B cell (primary cell): ENCODE results near the gene POTEF. TPM values are rescaled to one million over a fixed set of nuclear protein-coding genes. Genes with fewer than 3 reads are reported as not detected.
"Not testable (repeated sequence)": the region's sequence is repeated elsewhere in the genome, so short reads cannot be mapped to it uniquely, and the experiment has no call there.

Source experiments
- ATAC-seq: fragments of 200-7000 bp; cut with Tn5 transposase; one replicate; pipeline ENCODE4 v1.10.0; 2021; ENCODE audit warnings: low read depth, mild to moderate bottlenecking, moderate number of reproducible peaks, moderate library complexity
- CTCF ChIA-PET: fragments of 350-600 bp; sonication (Branson Sonifier 250); formaldehyde crosslinking; loops from one replicate; lab custom pipeline; 2021; ENCODE audit warnings: antibody characterized with exemption, inconsistent platforms; lab: Charles Lee
- POLR2A ChIA-PET: fragments of 350-600 bp; sonication (Branson Sonifier 250); formaldehyde crosslinking; loops from one replicate; lab custom pipeline; 2021; ENCODE audit warnings: antibody characterized with exemption; lab: Charles Lee
- DNase-seq: peaks from one replicate; pipeline ENCODE4 v3.0.0; 2013
- H2AFZ ChIP-seq: 2 replicates; pipeline ENCODE4 v1.6.1; 2012; ENCODE audit warnings: mild to moderate bottlenecking, low read depth, low read length; ENCODE audit not compliant: insufficient read depth, poor library complexity, severe bottlenecking
- H3K27ac ChIP-seq, 2 donors: 1 replicate in 1 of 2; 2 replicates in 1 of 2; pipeline ENCODE4 v1.5.1; 2012 to 2013; ENCODE audit warnings: low read length in 2 of 2, mild to moderate bottlenecking in 2 of 2, moderate library complexity in 1 of 2
- H3K27me3 ChIP-seq, 4 experiments: fragments of 200-600 bp in 1 of 4; sonication (generic) in 1 of 4; replicated peaks in 1 of 4; 1 replicate in 2 of 4; 2 replicates in 2 of 4; pipeline versions ENCODE4 v1.6.1 to v1.7.0; 2013 to 2016; ENCODE audit warnings: low read length in 3 of 4, mild to moderate bottlenecking in 2 of 4, mixed read lengths in 1 of 4, moderate library complexity in 1 of 4; ENCODE audit not compliant: insufficient read depth in 4 of 4, control insufficient read depth in 3 of 4; ENCODE audit errors: control extremely low read depth in 1 of 4
- H3K36me3 ChIP-seq, 2 experiments: replicated peaks in 1 of 2; 1 replicate in 1 of 2; 2 replicates in 1 of 2; pipeline versions ENCODE4 v1.6.1 to v1.7.1; 2013; ENCODE audit warnings: low read length in 1 of 2; ENCODE audit not compliant: insufficient read depth in 2 of 2, control insufficient read depth in 1 of 2; ENCODE audit errors: control extremely low read depth in 1 of 2, extremely low read depth in 1 of 2
- H3K4me1 ChIP-seq, 2 donors: fragments of 200-600 bp in 1 of 2; sonication (generic) in 1 of 2; 1 replicate in 1 of 2; 2 replicates in 1 of 2; pipeline versions ENCODE4 v1.5.1 to v1.6.1; 2013 to 2017; ENCODE audit warnings: low read length in 2 of 2; ENCODE audit not compliant: control insufficient read depth in 2 of 2, insufficient read depth in 2 of 2
- H3K4me2 ChIP-seq: replicated peaks from 2 replicates; pipeline ENCODE3; 2012; ENCODE audit warnings: mild to moderate bottlenecking, low read depth, low read length; ENCODE audit not compliant: poor library complexity, severe bottlenecking
- H3K4me3 ChIP-seq, 5 experiments: fragments of 200-600 bp in 1 of 5; sonication (generic) in 1 of 5; 1 replicate in 3 of 5; 2 replicates in 2 of 5; pipeline versions ENCODE4 v1.5.1 to v1.7.0; 2011 to 2016; ENCODE audit warnings: low read length in 4 of 5, mild to moderate bottlenecking in 4 of 5, low read depth in 2 of 5, control low read depth in 1 of 5, moderate library complexity in 1 of 5; ENCODE audit not compliant: insufficient read depth in 1 of 5; ENCODE audit errors: control extremely low read depth in 1 of 5, extremely low read depth in 1 of 5
- H3K79me2 ChIP-seq: fragments of 200-600 bp; sonication (generic); one replicate; pipeline ENCODE4 v1.6.0; 2016; ENCODE audit warnings: low read length; ENCODE audit not compliant: control insufficient read depth, insufficient read depth
- H3K9ac ChIP-seq: fragments of 200-600 bp; sonication (generic); 2 replicates; pipeline ENCODE4 v1.6.1; 2017; ENCODE audit warnings: mild to moderate bottlenecking, low read length, moderate library complexity
- H3K9me3 ChIP-seq, 3 donors: one replicate each; pipeline versions ENCODE4 v1.6.1 to v1.7.1; 2013; ENCODE audit warnings: low read length in 2 of 3; ENCODE audit not compliant: control insufficient read depth in 2 of 3, insufficient read depth in 1 of 3; ENCODE audit errors: control extremely low read depth in 1 of 3
- H4K20me1 ChIP-seq: 2 replicates; pipeline ENCODE4 v1.6.0; 2012; ENCODE audit warnings: mild to moderate bottlenecking, low read length; ENCODE audit not compliant: insufficient read depth, control insufficient read depth, poor library complexity, severe bottlenecking
- H3K27ac Mint-ChIP-seq: one replicate; pipeline ENCODE4 v1.8.0; 2021; ENCODE audit warnings: mixed read lengths
- H3K27me3 Mint-ChIP-seq: one replicate; pipeline ENCODE4 v1.8.0; 2021; ENCODE audit warnings: mixed read lengths
- H3K4me1 Mint-ChIP-seq: one replicate; pipeline ENCODE4 v1.8.0; 2021; ENCODE audit warnings: mixed read lengths
- H3K4me3 Mint-ChIP-seq: one replicate; pipeline ENCODE4 v1.8.0; 2021; ENCODE audit warnings: mixed read lengths
- H3K9me3 Mint-ChIP-seq: one replicate; pipeline ENCODE4 v1.8.0; 2022; ENCODE audit warnings: mixed read lengths; ENCODE audit not compliant: insufficient read depth
- WGBS: methylation state at CpG from one replicate; pipeline ENCODE4 v1.1.5; 2013; ENCODE audit warnings: missing lambda C conversion rate; ENCODE audit not compliant: insufficient coverage; 5-methylcytosine and 5-hydroxymethylcytosine counted together
- intact Hi-C: fragments of 100-400 bp; cut with micrococcal nuclease; formaldehyde crosslinking; loops from one replicate; pipeline ENCODE4 v1.10.0; 2022
- polyA plus RNA-seq: library from polyadenylated mRNA; depleted of rRNA; stranded (reverse); fragments of >200 nt; gene quantifications from 2 replicates; pipeline ENCODE4 v1.2.3, GENCODE V29; 2012
- small RNA-seq: library from RNA; depleted of rRNA; stranded (forward); fragments of <200 nt; gene quantifications from one replicate; pipeline ENCODE3, GENCODE V24; 2012; ENCODE audit warnings: low replicate concordance, low read depth; ENCODE audit not compliant: insufficient read length
- total RNA-seq, 2 donors: library from RNA; stranded (reverse); fragments of 120-200 nt in 1 of 2; gene quantifications; 1 replicate in 1 of 2; 2 replicates in 1 of 2; pipeline versions ENCODE4 v1.2.3 to v1.2.4, GENCODE V29; 2013 to 2022

POTEF gene
- total and polyA plus RNA-seq, 2 donors (not counting 1 experiment from before 2014, with no cell fraction given), result not detected

DNA sequence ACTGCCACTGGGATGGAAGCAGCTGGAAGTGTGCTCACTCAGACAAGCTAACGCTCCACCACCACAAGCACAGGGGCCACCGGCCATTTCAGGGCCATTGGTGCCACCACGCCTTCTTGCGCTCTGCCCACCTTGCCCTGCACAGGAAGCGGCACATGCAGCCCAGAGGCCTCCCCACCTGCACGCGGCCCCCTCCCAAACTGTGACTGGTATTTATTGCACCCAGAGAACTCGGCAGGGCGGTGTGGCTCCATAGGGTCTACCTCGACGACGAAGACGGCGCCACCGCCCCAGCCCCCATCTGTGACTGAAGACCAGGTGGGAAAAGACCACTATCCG lies 90.8 kb downstream of the POTEF start:
- ATAC-seq, H3K9me3 Mint-ChIP-seq, H3K4me1 Mint-ChIP-seq, H2AFZ ChIP-seq, H3K27ac ChIP-seq, DNase-seq, intact Hi-C loops, H3K4me3 ChIP-seq, H3K36me3 ChIP-seq, H3K9me3 ChIP-seq, H3K9ac ChIP-seq, H3K27me3 ChIP-seq, H4K20me1 ChIP-seq, H3K27me3 Mint-ChIP-seq, POLR2A ChIA-PET, H3K4me3 Mint-ChIP-seq, H3K27ac Mint-ChIP-seq, CTCF ChIA-PET, H3K4me1 ChIP-seq, H3K79me2 ChIP-seq, H3K4me2 ChIP-seq: not testable (repeated sequence)
- WGBS, result 80% methylated on average over 1 of the region's 16 CpGs

- peaks cover 21% of the 10 kb centered on the region for H3K27me3 Mint-ChIP-seq
- H3K27ac ChIP-seq, H3K79me2 ChIP-seq, H2AFZ ChIP-seq, H3K9me3 ChIP-seq, ATAC-seq, H3K4me1 Mint-ChIP-seq, H3K36me3 ChIP-seq, CTCF ChIA-PET, H3K27me3 ChIP-seq, H3K4me1 ChIP-seq, H3K9me3 Mint-ChIP-seq, H4K20me1 ChIP-seq, H3K4me3 ChIP-seq, intact Hi-C loops, H3K9ac ChIP-seq, H3K4me3 Mint-ChIP-seq, POLR2A ChIA-PET, H3K27ac Mint-ChIP-seq, H3K4me2 ChIP-seq: not testable (repeated sequence)
- DNase-seq, result peak; percentile 9
- no CpG with 5 or more reads among the region's 1 CpG for WGBS
These were observed 103.1 kb downstream of the POTEF start for GRCh38 chr2:130025931-130026330.

Small RNA genes lying within 50 kb of the gene (small RNA-seq; reads per million reads assigned to genes)
- gene AC018865.2 (not detected), gene RNU6-1049P (not detected)

Other genes starting within 250 kb of the POTEF start
- not detected in 2 replicates for gene RAB6C, start 149.6 kb downstream of the POTEF start, total RNA-seq
- gene RAB6C, start 149.6 kb downstream of the POTEF start, polyA plus RNA-seq, result 0.07 and 0.09 TPM in 2 replicates
- 0.95 and 1.4 TPM in 2 replicates for gene CCDC74B, start 15.9 kb upstream of the POTEF start, total RNA-seq
- 0.48 and 1.1 TPM in 2 replicates for gene CCDC74B, start 15.9 kb upstream of the POTEF start, polyA plus RNA-seq
- gene SMPD4, start 52.4 kb upstream of the POTEF start, total RNA-seq, result 63.8 and 67.5 TPM in 2 replicates
- gene SMPD4, start 52.4 kb upstream of the POTEF start, polyA plus RNA-seq, result 80.6 and 105 TPM in 2 replicates
- 140 and 152 TPM in 2 replicates for gene MZT2B, start 53.0 kb upstream of the POTEF start, total RNA-seq
- gene MZT2B, start 53.0 kb upstream of the POTEF start, polyA plus RNA-seq, result 71.5 and 119 TPM in 2 replicates
- not detected in 2 replicates for gene TUBA3E, start 69.2 kb upstream of the POTEF start, total RNA-seq
- not detected in 2 replicates for gene TUBA3E, start 69.2 kb upstream of the POTEF start, polyA plus RNA-seq
- 91.5 and 102 TPM in 2 replicates for gene IMP4, start 213.7 kb upstream of the POTEF start, total RNA-seq
- gene IMP4, start 213.7 kb upstream of the POTEF start, polyA plus RNA-seq, result 164 and 168 TPM in 2 replicates
- 101 and 102 TPM in 2 replicates for gene PTPN18, start 226.8 kb upstream of the POTEF start, total RNA-seq
- gene PTPN18, start 226.8 kb upstream of the POTEF start, polyA plus RNA-seq, result 44.9 and 91.0 TPM in 2 replicates